ENCODE results near the gene SHMT1.
A peak's percentile ranks its signal among the peaks of the same experiment; 100 is the strongest.
"Not testable (repeated sequence)": the region's sequence is repeated elsewhere in the genome, so short reads cannot be mapped to it uniquely, and the experiment has no call there.

Gene SHMT1

DNA sequence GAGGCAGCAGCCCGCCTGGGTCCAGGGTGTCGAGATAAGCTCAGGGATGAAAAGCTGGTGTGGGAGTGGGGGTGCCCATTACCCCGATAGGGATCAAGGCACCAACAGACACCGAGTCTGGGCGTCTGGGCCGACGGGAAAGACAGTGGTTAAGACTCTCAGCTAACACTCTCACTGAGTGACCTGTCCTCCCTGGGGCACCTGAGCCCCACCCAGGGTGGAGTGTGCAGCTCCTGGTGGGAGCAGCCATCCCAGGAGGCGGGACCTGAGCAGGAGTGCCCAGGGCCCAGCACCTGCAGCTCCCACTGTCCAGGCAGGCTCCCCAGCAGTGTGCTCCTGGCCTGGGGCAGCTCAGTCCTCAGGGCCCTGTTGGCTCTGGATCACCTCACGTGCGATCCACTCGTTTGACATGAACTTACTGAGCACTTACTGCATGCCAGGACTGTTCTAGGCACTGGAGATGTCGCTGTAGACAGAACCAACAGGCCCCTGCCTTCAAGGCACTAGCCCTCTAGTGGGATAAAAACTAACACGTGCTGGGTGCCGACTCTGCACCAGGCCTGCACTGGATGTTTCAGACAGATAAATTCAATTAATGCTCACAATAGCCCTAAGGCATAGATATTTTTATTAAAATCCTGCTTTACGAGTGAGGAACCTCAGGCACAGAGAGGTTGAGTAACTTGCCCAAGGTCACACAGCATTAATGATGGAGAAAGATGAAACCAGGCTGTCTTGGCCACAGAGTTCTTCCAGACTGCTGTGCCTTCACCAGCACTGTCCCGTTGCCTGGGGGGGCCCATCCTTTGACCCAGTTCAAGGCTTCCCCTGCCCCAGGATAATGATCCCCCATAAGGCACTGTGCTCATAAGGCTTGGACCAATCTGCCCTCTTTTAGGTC lies 16.1 kb upstream of the SHMT1 start:
- DNase-seq: peak in 2 of 10 donors; percentile 48 to 67
- intact Hi-C loops (cut with DNase I): no loop called here

DNA sequence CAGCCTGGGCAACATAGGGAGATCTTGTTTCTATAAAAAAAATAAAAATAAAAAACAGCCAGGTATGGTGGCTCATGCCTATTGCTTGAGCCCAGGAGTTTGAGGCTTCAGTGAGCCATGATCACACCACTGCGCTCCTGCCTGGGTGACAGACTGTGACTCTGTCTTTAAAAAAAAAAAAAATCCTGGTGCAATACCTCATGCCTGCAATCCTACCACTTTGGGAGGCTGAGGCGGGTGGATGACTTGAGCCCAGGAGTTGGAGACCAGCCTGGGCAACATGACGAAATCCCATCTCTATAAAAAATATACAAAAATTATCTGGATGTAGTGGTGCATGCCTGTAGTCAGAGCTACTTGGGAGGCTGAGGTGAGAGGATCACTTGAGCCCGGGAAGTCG lies 15.3 kb upstream of the SHMT1 start:
- intact Hi-C loops (cut with DNase I): not testable (repeated sequence)

DNA sequence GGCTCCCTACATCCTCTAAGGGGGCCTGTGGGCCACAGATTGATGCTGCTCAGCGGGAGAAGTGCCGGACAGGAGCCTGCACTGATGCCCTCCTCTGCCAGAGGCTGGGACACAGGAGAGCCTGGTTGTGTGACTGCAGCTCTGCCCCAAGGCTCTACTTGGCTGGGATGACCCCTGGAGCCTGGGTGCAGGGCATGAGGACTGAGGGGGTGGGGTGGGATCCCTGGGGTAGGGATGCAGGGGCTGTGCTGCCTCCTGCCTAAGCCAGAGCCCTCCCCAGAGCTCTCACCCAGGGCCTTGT lies 14.8 kb upstream of the SHMT1 start:
- DNase-seq: no peak
- intact Hi-C loops (cut with DNase I): no loop called here

More for the DNA sequence above, 15.3 kb upstream of the SHMT1 start:
- peak in 1 of 10 donors; percentile 5 for DNase-seq

DNA sequence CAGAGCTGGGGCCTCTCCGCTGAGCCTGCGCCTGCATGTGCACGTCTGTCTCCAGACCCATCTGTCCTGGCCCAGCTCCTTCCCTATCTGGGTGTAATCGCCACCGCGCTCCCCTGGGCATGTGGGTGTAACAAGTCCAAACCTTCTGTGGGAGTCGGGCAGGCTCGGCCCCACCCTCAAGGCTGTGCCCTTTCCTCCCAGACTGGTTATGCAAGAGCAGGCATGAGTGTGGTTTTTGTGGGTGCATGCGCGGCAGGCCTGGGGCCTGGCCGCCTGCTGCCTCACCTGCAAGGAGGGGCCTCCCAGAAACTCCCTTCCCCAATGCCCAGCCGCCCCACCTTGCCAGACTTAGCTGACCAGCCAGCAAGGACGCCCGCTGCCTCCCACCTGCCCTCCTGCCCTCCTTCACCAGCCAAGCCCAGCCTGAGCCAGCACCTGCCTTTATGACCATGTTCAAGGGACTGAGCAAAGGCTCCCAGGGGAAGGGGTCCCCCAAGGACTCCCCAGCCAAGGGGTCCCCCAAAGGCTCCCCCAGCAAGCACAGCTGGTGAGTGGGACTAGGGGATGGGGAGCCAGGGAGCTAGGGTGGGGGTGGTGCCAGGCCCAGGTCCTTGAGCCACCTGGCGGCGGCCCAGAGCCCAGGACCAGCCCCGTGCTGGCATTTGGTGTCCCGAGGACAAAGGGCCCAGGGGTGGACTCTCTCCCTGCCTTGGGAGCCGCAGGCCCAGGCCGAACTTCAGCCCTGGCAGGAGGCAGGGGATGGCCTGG lies 14.3 kb upstream of the SHMT1 start, which contains the start of gene EVPLL:
TSS of gene EVPLL (plus strand) at position 342 of the 768 bp plus-strand sequence. CDS start 3,160 bp downstream, outside the sequence.
- intact Hi-C loops (cut with DNase I): no loop called here
- DNase-seq: peak in 2 of 10 donors; percentile 78 to 82

DNA sequence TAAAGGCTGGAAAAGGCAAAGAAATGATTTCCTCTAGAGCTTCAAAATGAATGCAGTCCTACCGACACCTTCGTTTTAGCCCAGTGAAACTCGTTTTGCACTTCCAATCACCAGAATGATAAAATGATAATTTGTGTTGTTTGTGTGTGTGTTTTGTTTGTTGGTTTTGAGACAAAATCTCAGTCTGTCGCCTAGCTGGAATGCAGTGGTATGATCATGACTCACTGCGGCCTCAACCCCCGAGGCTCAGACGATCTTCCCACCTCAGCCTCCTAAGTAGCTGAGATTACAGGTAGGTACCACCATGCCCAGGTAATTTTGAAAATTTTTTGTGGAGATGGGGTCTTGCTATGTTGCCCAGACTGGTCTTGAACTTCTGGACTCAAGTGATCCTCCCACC lies 10.9 kb upstream of the SHMT1 start:
- peak in 2 of 10 donors; percentile 3 to 21 for DNase-seq
- intact Hi-C loops (cut with DNase I): no loop called here

DNA sequence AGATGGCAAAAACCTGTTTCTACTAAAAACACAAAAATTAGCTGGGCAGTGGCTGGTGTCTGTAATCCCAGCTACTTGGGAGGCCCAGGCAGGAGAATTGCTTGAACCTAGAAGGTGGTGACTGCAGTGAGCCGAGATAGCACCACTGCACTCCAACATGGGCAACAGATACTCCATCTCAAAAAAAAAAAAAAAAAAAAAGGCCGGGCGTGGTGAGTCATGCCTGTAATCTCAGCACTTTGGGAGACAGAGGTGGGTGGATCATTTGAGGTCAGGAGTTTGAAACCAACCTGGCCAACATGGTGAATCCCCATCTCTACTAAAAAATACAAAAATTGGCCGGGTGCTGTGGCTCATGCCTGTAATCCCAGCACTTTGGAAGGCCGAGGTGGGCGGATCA lies 9.8 kb upstream of the SHMT1 start:
- intact Hi-C loops (cut with DNase I): not testable (repeated sequence)

DNA sequence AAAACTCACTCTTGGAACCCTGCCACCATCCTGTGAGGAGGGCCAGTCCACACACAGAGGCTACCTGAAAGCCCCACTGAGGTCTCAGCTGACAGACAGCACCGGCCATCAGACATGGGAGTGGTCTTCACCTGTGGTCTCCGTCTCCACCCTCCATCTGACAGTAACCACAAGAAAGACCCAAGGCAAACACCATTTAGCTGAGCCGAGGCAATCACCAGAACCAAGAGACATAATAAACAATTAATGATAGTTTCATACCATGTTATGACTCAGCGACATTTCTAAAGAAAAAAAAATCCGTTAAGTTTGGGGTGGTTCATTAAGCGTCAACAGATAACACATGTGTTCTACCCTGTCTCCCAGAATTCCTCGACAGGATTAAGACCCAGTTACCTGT lies 8.1 kb upstream of the SHMT1 start:
- peak in 2 of 10 donors; percentile 5 to 28 for DNase-seq
- intact Hi-C loops (cut with DNase I): no loop called here

More for the DNA sequence above, 9.8 kb upstream of the SHMT1 start:
- peak in 1 of 10 donors; percentile 12 for DNase-seq

DNA sequence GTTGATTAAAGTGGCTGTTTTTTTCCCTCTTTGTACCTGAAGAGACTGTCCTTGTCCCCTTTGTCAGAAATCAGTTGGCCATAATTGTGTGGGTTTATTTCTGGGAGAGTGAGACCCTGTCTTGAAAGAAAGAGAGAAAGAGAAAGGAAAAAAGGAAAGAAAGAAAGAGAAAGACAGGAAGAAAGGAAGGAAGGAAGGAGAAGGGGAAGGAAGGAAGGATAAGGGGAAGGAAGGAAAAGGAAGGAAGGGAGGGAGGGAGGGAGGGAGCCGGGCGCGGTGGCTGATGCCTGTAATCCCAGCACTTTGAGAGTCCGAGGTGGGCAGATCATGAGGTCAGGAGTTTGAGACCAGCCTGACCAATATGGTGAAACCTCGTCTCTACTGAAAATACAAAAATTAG lies 7.4 kb upstream of the SHMT1 start:
- intact Hi-C loops (cut with DNase I): no loop called here
- DNase-seq: peak in 2 of 10 donors; percentile 8 to 16

DNA sequence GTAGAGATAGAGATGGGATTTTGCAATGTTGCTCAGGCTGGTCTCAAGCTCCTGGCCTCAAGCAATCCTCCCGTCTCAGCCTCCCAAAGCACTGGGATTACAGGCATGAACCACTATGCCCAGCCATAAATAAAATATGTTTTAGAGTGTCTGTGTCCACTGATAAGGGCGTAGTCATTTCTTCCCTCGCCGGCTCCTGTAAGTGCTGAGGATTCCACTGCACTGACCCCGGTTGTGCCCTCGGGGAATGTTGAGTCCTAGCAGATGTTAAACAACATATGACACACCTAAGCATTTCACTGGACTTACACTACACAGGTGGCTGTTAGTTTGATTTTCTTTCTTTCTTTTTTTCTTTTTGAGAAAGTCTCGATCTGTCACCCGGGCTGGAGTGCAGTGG lies 5.6 kb upstream of the SHMT1 start:
- DNase-seq: peak in 2 of 10 donors; percentile 2 to 23
- intact Hi-C loops (cut with DNase I): no loop called here

DNA sequence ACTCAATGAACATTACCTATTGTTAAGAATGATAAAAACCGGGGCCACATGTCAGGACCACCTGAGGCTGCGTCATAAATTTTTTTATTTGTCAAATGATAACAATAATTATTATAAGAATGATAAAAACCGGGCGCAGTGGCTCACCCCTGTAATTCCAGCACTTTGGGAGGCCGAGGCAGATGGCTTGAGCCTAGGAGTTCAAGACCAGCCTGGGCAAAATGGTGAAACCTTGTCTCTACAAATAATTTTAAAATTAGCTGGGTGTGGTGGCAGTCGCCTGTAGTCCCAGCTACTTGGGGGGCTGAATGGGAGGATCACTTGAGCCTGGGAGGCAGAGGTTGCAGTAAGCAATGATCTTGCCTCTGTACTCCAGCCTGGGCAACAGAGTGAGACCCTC lies 816 bp upstream of the SHMT1 start:
- peak in 2 of 10 donors; percentile 51 to 52 for DNase-seq
- intact Hi-C loops (cut with DNase I): loop anchor here (5.0 kb wide), 1 partner anchor 47 kb away; the partner anchor contains the start of gene SMCR8

DNA sequence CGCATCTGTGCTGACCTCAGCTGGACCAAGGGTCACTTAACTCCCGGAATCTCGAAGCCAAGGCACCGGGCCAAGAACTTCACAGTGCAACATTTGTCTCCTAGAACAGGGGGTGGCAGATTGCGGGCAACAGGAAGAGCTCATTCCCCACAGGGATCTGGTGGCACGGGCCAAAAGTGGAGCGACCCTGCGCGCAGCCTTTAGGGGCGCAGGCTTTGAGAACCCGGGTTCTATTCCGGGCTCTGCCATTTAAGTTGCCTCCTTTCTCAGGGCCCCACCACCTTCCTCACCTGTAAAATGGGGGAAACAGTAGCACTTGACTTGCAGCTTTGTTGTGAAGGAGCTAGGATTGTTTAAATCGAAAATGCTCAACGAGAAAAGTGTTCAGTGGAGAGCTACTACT lies 651 bp downstream of the SHMT1 start:
- DNase-seq: peak; percentile 67 to 98 (median 88)
- intact Hi-C loops (cut with DNase I): loop anchor here (5.0 kb wide), 1 partner anchor 45 kb away; the partner anchor contains the start of gene SMCR8

DNA sequence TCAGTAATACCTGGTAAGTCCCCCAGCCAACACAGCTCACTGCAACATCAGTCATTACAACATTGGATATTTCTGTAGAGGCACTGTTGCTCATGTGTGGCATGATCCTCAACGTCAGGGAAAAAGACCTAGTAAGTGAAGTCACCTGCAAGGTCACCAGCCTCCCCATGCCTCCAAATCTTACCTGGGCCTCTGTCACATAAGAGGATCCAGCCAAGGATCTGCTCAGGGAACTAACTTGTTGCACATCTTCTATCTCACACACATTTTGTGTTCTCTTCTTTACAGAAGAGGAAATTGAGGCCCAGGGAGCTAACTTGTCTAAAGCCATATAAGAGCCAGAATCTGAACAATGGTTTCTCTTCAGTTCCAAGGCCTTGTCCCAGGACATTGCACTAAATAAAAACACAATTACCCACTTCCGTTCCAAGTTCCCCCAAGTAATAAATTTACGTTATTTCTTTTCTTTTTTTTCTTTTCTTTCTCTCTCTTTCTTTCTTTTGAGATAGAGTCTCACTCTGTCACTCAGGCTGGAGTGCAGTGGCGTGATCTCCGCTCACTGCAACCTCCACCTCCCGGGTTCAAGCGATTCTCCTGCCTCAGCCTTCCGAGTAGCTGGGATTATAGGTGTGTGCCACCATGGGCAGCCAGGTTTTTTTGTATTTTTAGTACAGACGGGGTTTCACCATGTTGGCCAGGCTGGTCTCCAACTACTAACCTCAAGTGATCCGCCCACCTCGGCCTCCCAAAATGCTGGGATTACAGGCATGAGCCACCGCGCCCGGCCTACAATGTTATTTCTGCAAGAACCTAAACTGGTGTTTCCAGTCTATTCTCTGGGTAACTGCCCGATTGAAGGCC lies 1.3 kb downstream of the SHMT1 start:
- DNase-seq: peak in 2 of 10 donors; percentile 8 to 9

DNA sequence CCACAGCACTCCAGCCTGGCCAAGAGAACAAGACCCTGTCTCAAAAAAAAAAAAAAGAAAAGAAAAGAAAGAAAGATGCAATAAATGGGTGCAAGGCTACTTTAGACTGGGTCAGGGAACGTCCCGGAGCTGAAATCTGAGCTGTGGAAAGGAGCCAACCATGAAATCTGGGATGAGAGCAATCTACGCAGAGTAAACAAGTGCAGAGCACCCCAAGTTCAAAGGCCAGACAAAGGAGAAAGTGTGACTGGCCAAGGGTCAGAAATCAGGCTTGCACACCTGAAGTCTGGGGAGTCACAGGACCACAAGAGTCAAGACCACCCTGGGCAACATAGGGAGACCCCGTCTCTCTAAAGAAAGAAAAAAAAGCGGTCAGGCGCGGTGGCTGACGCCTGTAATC lies 2.8 kb downstream of the SHMT1 start:
- peak in 2 of 10 donors; percentile 9 to 34 for DNase-seq
- intact Hi-C loops (cut with DNase I): loop anchor here (5.0 kb wide), 1 partner anchor 43 kb away; the partner anchor contains the start of gene SMCR8

More for the DNA sequence above, 1.3 kb downstream of the SHMT1 start:
- intact Hi-C loops (cut with DNase I): loop anchor here (5.0 kb wide), 1 partner anchor 45 kb away; the partner anchor contains the start of gene SMCR8

DNA sequence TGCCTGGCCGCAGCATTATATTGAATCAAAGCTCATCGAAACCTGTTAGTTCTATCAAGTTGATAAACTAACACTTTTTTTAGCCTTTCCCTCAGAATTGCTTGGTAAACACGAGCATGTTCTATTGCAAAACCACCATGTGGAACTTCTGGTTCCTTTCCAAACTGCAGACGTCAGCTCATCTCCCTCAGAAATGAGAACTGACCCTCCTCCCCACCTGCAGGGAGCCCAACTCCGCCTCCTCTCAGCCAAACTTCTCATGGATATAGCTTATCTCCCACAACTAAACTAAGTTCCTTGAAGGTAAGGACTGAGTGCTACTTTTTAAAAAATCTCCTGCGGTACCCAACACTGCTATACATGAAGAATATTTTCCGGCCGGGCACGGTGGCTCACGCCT lies 6.7 kb downstream of the SHMT1 start:
- DNase-seq: peak in 2 of 10 donors; percentile 27 to 56
- intact Hi-C loops (cut with DNase I): no loop called here

DNA sequence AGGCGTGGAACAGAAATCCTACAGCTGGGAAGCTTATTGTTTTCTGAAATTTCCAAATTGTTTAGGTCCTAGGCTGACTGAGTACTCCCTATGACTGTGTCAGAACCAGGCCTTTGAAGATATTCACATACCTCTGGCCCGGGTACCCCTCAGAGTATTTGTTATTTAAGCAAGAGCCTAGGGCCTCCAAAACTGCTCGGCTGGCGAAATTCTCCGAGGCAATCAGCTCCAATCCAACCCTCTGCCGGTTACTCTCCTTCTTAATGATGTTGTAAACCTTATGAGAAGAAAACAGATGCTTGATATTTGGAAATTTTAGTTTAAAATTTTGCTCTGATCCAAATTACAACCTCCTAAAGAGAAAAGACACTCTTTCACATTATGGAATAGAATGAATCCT lies 9.8 kb downstream of the SHMT1 start:
- DNase-seq: peak in 2 of 10 donors; percentile 50 to 59
- intact Hi-C loops (cut with DNase I): no loop called here

DNA sequence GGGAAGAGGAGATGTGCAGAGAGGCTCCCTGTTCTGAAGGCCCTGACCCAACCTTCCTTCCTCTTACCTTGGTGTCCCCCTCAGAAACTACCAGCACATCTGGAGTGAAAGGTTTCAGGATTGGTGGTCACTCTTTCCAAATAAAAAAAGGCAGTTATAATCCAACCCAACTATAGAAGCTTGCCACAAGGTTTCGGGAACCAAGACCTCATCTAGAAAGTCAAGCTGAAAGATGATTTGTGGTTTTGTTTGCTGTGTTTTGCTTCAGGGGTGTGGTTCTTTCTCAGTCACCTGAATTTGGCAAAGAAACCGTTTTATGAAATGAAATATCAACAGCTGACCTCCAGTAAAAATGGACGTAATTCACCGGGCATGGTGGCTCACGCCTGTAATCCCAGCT lies 19.3 kb downstream of the SHMT1 start:
- intact Hi-C loops (cut with DNase I): no loop called here

DNA sequence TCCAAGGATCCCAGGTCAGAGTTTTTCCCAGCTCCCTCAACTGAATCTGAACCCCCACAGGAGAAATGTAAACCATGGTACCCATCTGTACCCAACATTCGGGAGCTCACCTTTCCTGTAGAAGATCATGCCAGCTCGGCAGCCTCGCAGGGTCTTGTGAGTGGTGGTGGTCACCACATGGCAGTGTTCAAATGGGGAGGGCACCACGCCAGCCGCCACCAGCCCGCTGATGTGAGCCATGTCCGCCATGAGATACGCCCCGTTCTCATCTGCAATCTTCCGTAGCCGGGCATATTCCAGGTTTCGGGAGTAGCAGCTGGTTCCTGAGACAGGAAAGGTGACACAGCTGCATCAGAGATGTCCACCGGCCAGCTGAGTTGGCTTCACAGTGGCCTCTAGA lies 23.4 kb downstream of the SHMT1 start:
- intact Hi-C loops (cut with DNase I): no loop called here
- no peak for DNase-seq

More for the DNA sequence above, 19.3 kb downstream of the SHMT1 start:
- DNase-seq: no peak

DNA sequence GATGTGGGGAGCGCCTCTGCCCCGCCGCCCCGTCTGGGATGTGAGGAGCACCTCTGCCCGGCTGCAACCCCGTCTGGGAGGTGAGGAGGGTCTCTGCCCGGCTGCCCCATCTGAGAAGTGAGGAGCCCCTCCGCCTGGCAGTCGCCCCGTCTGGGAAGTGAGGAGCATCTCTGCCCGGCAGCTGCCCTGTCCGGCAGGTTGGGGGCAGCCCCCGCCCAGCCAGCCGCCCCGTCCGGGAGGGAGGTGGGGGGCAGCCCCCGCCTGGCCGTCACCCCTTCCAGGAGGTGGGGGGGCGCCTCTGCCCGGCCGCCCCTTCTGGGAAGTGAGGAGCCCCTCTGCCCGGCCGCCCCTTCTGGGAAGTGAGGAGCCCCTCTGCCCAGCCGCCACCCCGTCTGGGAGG lies 25.2 kb downstream of the SHMT1 start:
- DNase-seq; intact Hi-C loops (cut with DNase I): not testable (repeated sequence)

DNA sequence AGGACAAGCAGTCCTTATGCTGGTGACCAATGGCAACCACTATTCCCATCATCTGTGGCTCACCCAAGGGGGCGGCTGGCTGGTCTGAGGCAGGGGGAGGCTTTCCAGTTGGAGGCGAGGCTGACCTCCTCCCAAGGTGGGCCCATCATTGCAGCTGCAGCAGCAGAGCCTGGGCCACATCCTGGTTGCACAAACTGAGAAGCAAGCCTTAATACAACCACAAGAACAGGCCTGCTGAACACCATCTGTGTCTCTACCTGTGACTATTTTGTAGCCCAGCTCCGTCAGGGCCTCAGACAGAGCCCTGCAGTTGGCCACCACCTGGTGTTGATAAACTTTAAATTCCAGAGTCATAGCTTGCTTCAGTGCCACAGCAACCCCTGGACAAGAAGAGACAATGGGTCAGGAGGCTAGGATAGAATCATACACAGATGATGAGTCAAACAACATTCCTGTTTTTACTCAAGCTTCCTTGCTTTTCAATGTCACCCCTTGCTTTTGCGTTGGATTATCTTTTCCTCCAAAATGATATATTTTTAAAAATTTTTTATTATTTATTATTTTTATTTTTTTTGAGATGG lies 30.4 kb downstream of the SHMT1 start:
- intact Hi-C loops (cut with DNase I): no loop called here
- DNase-seq: peak in 2 of 10 donors; percentile 33 to 41

DNA sequence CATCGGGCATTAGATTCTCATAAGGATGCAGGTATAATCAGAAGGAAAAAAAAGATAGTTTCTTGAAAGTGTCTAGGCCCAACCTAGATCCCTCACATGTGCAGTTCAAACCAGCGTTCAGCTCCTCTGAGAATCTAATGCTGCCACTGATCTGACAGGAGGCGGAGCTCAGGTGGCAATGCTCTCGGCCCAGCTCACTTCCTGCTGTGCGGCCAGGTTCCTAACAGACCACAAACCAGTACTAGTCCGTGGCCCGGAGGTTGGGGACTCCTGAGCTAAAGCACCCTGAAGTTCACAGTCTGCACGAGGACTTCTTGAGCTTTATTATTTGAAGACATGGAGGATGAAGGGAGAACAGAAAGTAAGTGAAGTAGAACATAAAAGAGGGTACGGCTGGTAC lies 31.5 kb downstream of the SHMT1 start:
- no peak for DNase-seq
- intact Hi-C loops (cut with DNase I): no loop called here

Data from posterior cingulate gyrus (tissue), 11 donors.